Right kidney (tissue), 9 donors: ENCODE data around the gene RBMXL3.
"Not testable (repeated sequence)": the region's sequence is repeated elsewhere in the genome, so short reads cannot be mapped to it uniquely, and the experiment has no call there.

Experiments used
- DNase-seq: peaks from one replicate; pipeline ENCODE4 v3.0.0-alpha.2; 2016
- long read RNA-seq, 8 donors: transcript quantifications; one replicate each; lab custom pipeline, GENCODE V29; 2026

The RBMXL3 gene
- long read RNA-seq, donor 1, result 0 reads
- long read RNA-seq, donor 2, result 0 reads
- long read RNA-seq, donor 3, result 0 reads
- long read RNA-seq, donor 4, result 0 reads
- long read RNA-seq, donor 5, result 0 reads
- long read RNA-seq, donor 6, result 0 reads
- long read RNA-seq, donor 7, result 0 reads
- long read RNA-seq, donor 8, result 0 reads

DNA sequence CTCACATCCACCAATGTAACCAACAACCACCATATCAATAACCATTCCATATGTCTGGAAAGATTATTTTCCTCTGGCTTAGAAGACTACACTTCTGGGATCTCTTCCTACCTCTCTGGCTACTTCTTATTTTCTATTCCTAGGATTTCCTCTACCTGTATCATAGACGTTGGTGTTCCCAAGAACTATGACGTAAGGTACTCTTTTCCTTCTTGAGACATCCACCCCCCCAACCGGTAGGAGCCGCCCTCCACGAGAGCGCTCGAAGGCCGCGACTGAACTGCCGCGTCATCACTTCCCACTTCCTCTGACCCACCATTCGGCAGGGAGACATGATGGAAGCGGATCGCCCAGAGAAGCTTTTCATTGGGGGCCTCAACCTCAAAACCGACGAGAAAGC lies at the start of gene RBMXL3:
TSS of gene RBMXL3 (plus strand) at position 301 of the 400 bp plus-strand sequence. CDS start at position 333, 32 bp downstream.
- DNase-seq, result no peak

DNA sequence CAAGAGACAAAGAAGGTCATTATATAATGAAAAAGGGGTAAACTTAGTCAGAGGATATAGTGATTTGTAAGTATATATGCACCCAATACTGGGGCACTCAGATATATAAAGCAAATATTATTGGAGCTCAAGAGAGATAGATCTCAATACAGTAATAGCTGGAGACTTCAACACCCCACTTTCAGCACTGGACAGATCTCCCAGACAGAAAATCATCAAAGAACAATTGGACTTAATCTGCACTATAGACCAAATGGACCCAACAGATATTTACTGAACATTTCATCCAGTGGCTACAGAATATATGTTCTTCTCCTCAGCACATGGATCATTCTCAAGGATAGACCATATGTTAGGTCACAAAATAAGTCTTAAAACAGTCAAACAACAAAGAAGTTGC lies 47.2 kb upstream of the RBMXL3 start:
- DNase-seq, result no peak

DNA sequence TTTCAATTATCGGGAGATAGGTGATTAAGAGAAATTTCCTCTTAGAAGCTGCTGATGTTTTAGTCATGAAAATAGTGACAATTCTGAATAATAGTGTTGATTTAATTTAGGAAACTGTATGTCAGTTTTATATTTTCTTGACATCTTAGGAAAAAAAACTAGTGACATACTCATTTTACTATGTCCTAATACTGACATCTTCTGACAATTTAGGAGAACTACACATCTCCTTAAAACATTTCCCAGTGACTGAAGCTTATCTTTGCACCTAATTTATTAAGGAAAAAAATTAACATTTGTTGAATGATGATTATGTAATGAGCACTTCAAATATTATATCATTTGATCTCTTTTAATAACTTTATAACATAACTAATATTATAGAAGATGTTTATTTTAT lies 42.0 kb upstream of the RBMXL3 start:
- DNase-seq, result no peak

DNA sequence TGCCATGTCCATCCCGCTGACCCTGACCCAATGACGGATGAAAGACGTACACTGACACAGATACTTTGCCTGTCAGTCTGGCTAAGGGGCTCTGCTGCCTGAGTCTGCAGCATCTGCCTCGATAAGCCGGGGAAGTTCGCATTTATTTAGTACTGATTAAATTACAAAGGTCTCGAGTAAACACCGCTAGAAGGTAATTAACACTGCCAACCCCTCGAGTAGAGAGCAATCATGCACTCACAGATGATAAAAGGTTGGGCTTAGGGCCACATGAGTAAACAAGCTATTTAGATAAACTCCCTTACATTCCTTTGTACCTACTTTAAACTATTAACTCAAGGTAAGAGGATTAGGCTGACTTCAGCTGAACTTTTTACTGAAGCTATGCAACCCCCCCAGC lies 16.0 kb upstream of the RBMXL3 start:
- DNase-seq, result no peak

DNA sequence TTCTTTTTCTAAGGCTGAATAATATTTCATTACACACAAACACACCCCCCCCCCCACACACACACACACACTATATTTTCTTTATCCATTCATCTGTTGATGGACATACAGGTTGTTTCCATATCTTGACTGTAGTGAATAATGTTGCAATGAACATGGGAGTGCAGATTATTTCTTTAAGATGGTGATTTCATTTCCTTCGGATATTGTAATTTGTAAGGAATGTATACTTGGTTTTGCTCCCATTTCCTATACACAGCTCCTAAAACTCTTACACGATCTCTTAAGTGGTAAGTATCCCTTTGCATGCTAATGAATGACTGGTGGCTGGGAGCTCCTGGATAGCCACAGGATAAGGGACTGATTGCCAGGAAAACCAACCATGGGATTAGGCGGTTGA lies 14.7 kb upstream of the RBMXL3 start:
- no peak for DNase-seq

DNA sequence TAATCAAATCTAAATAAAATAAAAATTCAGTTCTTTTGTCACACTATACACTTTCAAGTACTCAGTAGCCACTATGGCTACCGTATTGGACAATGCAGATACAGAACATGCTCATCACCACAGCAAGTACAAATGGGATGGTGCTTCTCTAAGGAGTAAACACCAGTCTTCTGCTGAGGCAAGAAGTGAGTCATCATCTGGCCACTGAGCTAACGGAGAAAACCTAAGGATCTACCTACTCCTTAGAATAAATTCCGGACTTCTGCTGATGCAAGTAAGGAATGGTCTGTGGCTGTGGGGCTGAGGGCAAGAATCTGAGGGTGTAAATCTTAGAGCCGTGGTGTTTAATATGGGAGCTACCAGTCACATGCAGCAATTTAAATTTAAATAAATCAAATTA lies 11.3 kb upstream of the RBMXL3 start:
- no peak for DNase-seq

DNA sequence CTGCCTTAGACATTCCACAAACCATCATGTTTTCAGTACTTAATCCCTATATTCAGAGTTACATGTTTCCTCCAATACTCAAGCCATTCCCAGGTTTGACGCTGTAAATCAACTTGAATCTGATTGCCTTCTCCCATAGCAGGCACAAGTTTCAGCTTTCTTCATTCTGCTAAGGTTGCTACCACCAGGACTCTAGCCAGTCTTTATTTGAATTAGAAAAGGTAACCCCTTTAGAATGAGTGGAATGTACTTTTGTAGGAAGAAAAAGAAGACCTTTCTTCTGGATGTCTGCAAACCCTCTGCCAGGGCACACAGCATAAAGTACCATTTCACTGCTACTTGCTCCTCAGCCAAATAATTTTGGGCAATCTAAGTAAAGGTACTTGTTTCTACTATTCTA lies 10.7 kb upstream of the RBMXL3 start:
- no peak for DNase-seq

DNA sequence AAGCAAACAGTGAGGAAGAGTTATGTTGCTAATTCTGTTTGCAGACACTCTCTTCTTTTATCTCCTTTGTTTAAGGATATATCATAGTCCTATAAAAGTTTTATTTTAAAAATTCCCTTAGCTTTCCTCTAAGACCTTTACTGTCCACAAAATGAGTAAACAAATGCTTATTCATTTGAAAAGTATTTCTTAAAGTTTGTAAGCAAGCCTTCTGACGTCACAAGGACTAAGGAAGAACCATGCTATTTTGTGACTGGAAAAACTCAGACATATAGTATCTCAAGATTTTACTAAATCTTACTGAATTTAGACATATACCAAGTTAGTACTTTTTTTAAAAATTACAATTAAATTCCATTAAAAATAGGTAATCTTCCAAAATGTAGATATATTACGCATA lies 5.2 kb upstream of the RBMXL3 start:
- DNase-seq, result no peak

DNA sequence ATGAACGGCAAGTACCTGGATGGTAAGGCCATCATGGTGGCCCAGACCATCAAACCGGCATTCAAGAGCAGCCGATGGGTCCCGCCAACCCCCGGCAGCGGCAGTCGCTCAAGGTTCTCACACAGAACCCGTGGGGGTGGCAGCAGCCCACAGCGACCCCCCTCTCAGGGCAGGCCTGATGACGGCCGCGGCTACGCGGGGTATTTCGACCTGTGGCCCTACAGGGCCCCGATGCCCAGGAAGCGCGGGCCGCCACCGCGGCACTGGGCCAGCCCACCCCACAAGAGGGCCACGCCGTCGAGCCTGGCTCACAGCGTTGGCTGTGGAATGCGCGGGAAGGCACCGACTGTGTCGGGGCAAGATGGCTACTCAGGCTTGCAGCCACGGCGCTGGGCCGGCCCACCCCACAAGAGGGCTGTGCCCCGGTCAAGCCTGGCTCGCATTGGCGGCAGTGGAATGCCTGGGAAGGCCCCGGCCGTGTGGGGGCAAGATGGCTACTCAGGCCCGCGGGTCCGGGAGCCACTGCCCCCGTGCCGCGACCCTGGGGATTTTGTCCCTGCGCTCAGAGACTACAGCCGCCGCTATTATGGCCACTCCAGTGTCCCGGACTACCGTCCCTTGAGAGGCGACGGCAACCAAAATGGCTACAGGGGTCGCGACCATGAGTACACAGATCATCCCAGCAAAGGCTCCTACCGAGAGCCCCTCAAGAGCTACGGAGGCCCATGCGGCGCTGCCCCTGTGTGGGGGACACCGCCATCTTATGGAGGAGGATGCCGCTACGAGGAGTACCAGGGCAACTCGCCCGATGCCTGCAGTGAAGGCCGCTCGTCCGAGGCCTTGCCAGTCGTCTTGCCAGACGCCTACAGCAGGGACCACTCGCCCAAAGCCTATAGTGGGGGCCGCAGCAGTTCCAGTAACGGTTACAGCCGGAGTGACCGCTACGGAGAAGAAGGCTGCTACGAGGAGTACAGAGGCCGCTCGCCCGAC lies 731 bp downstream of the RBMXL3 start:
- no peak for DNase-seq

DNA sequence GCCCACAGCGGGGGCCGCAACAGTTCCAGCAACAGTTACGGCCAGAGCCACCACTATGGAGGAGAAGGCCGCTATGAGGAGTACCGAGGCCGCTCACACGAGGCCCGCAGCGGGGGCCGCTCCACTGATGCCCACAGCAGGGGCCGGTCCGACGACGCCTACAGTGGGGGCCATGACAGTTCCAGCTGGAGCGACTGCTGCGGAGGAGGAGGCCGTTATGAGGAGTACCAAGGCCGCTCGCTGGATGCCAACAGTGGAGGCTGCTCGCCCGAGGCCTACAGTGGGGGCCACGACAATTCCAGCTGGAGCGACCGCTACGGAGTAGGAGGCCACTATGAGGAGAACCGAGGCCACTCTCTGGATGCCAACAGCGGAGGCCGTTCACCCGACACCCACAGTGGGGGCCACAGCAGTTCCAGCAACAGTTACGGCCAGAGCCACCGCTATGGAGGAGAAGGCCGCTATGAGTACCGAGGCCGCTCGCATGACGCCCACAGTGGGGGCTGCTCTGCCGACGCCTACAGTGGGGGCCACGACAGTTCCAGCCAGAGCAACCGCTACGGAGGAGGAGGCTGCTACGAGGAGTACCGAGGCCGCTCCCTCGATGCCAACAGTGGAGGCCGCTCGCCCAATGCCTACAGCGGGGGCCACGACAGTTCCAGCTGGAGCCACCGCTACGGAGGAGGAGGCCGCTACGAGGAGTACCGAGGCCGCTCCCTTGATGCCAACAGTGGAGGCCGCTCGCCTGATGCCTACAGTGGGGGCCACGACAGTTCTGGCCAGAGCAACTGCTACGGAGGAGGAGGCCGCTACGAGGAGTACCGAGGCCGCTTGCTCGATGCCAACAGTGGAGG lies 1.7 kb downstream of the RBMXL3 start:
- DNase-seq, result no peak

DNA sequence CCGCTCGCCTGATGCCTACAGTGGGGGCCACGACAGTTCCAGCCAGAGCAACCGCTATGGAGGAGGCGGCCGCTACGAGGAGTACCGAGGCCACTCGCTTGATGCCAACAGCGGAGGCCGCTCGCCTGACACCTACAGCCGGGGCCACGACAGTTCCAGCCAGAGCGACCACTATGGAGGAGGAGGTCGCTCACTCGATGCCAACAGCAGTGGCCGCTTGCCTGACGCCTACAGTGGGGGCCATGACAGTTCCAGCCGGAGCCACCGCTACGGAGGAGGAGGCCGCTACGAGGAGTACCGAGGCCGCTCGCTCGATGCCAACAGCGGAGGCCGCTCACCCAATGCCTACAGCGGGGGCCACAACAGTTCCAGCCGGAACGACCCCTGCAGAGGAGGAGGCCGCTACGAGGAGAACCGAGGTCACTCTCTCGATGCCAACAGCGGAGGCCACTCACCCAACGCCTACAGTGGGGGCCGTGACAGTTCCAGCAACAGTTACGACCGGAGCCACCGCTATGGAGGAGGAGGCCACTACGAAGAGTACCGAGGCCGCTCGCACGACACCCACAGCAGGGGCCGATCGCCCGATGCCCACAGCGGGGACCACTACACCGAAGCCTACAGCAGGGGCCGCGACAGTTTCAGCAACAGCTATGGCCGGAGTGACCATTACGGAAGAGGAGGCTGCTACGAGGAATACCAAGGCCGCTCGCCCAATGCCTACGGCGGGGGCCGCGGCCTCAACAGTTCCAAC lies 2.5 kb downstream of the RBMXL3 start:
- DNase-seq, result no peak

DNA sequence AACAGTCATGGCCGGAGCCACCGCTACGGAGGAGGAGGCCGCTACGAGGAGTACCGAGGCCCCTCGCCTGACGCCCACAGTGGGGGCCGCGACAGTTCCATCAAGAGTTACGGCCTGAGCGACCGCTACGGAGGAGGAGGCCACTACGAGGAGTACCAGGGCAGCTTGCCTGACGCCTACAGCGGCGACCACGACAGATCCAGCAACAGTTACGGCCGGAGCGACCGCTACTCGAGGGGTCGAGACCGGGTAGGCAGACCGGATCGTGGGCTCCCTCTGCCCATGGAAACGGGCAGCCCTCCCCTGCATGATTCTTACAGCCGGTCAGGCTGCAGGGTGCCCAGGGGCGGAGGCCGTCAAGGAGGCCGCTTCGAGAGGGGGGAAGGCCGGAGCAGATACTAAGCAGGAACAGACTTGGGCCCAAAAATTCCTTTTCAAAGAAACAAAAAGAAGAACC lies 3.1 kb downstream of the RBMXL3 start:
- DNase-seq, result no peak

DNA sequence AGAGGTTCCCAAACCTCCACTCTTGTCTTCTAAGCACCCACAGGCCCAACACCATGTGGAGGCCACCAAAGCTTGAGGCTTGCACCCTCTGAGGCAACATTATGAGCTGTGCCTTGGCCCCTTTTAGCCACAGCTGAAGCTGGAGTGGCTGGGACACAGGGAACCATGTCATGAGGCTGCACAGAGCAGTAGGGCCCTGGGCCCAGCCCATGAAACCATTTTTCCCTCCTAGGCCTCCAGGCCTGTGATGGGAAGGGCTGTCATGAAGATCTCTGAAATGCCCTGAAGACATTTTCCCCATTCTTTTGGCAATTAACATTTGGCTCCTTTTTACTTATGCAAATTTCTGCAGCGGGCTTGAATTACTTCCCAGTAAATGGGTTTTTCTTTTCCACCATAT lies 14.8 kb downstream of the RBMXL3 start:
- DNase-seq, result no peak

DNA sequence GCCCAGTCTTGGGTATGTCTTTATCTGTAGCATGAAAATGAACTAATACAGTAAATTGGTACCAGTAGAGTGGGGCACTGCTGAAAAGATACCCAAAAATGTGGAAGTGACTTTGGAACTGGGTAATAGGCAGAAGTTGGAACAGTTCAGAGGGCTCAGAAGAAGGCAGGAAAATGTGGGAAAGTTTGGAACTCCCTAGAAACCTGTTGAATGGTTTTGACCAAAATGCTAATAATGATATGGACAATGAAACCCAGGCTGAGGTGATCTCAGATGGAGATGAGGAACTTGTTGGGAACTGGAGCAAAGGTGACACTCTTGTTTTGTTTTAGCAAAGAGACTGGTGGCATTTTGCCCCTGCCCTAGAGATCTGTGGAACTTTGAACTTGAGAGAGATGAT lies 20.3 kb downstream of the RBMXL3 start:
- DNase-seq, result not testable (repeated sequence)

DNA sequence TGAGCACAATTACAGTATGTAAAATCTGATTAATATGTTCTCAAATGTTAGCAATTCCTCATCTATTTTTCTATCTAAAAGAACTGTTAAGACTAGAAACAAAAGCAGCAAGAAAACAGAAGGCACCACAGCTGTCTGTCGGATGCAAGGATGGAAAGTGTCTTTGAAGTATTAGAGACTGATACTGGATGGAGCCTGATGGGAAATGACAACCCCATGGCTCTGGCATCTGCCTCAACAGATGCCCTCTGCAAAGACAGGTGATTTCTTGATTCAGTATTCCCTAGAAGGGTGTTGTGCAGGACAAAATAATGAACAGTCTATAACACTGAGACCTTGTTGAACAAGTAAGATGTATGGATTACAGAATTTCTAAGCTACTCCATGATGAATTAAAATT lies 24.9 kb downstream of the RBMXL3 start:
- no peak for DNase-seq

DNA sequence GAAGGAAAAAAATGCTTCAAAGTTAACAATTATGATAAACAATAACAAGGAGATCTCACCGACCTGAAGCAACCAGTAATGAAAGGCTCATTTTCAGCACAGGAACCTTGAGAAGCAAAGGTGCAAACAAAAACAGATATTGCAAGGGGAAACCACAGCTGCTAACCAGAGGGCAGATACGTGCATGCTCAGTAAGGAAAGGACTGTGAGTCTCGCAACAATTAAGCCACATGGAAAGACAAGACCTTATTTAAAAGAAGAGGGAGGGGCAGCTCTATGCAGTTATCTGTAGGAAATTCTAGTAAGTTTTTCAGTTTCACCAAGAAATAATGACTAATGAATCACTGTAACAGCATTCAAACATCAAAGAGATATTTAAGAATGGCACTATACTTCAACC lies 25.4 kb downstream of the RBMXL3 start:
- DNase-seq, result no peak

DNA sequence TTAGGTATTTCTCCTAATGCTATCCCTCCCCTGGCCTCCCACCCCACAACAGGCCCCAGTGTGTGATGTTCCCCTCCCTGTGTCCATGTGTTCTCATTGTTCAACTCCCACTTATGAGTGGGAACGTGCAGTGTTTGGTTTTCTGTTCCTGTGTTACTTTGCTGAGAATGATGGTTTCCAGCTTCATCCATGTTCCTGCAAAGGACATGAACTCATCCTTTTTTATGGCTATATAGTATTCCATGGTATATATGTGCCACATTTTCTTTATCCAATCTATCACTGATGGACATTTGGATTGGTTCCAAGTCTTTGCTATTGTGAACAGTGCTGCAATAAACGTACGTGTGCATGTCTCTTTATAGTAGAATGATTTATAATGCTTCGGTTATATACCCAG lies 28.1 kb downstream of the RBMXL3 start:
- not testable (repeated sequence) for DNase-seq

DNA sequence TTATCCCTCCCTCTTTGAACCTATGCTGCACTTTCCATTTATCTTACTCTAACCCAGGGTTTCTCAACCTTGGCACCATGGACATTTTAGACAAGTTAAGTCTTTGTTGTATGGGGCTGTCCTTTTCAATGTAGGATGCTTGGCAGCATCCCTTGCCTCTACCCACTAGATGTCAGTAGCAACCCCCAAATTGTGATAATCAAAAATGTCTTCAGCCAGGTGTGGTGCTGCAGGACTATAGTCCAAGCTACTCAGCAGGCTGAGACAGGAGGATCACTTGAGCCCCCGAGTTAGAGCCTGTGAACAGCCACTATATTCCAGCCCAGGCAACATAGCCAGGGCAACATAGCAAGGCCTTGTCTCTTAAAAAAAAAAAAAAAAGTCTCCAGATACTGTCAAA lies 37.7 kb downstream of the RBMXL3 start:
- DNase-seq, result no peak

DNA sequence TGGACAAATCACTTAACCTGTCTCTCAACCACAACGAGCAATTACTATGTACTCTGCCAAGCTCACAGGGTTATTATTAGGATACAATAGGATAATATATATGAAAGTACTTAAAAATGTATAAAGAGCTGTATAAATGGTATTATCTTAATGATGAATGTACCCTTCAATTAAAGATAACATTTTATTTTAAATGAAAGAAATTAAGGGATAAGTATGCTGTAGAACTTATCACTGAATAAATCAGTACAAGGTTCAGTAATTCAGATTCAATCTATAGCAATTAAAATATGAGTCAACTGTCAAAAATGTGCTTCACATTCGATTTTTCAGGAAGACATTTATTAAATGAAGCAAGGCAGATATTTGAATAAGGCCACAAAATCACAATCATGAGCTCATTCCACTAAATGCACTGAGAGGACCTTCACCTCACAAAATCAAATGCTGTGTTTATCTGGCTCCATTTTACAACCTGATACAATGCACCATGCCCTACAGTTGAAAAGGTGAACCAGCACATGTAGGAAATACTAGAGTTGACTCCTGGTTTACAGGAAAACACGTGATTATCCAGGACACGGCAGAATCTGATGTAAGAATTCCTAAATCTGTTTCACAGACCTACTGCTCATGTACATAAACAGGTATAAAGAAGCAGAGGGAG lies 40.3 kb downstream of the RBMXL3 start:
- no peak for DNase-seq

DNA sequence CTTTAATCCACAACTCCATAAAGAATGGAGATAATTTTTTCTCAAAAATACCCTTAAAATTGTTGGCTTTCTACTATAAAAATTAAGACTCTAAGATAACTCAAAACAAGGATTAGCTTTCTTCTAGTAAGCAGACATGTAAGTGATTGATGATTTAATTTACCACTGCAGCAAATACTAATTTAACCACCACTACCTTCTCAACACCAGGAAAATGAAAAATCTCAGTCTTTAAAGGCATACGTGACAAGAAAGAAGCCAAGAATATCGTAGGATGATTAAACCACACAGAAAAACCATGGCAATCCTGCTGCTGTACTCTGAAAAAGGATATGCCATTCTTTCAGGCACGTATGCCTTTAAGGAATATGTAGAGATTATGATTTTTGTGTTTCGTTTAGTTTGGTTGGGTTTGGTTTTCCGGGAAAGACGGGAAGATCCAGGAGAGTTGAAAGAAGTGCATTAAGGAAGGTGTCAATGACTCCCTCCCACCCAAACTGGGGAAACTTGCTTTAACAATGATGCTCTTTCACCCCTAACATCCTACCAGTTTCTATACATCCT lies 43.8 kb downstream of the RBMXL3 start:
- no peak for DNase-seq
